HG03457 (cell line): ENCODE measurements around the gene OR1F1.
"Not testable (repeated sequence)": the region's sequence is repeated elsewhere in the genome, so short reads cannot be mapped to it uniquely, and the experiment has no call there.

ENCODE experiments used
- ATAC-seq: cut with Tn5 transposase; IDR thresholded peaks from one replicate; pipeline ENCODE4 v1.9.1; 2021; ENCODE audit warnings: moderate number of reproducible peaks; ENCODE audit not compliant: unreplicated experiment

Gene OR1F1

GRCh38 chr16:3171855-3172593 is 16.0 kb upstream of the OR1F1 start:
- ATAC-seq = no peak

- no peak for ATAC-seq
Measured at GRCh38 chr16:3173892-3174617, 13.9 kb upstream of the OR1F1 start.

GRCh38 chr16:3174618-3175148 is 13.3 kb upstream of the OR1F1 start:
- no peak for ATAC-seq

- ATAC-seq = no peak
Measured at GRCh38 chr16:3175157-3176093, 12.6 kb upstream of the OR1F1 start.

GRCh38 chr16:3179651-3180050 is 8.4 kb upstream of the OR1F1 start:
- no peak for ATAC-seq

GRCh38 chr16:3180445-3180878 is 7.5 kb upstream of the OR1F1 start:
- no peak for ATAC-seq

- ATAC-seq = not testable (repeated sequence)
Measured at GRCh38 chr16:3182293-3182607, 5.8 kb upstream of the OR1F1 start.

- no peak for ATAC-seq
Measured at GRCh38 chr16:3182608-3183444, 5.2 kb upstream of the OR1F1 start.

- ATAC-seq = no peak
Measured at GRCh38 chr16:3183445-3184139, 4.4 kb upstream of the OR1F1 start.

GRCh38 chr16:3186946-3187690 is 886 bp upstream of the OR1F1 start:
- ATAC-seq = no peak

- ATAC-seq = no peak
Measured at GRCh38 chr16:3188675-3188924, 596 bp downstream of the OR1F1 start.

- no peak for ATAC-seq
Measured at GRCh38 chr16:3188925-3189825, 1.2 kb downstream of the OR1F1 start.

- no peak for ATAC-seq
Measured at GRCh38 chr16:3189869-3190268, 1.9 kb downstream of the OR1F1 start.

GRCh38 chr16:3190949-3191353 is 2.9 kb downstream of the OR1F1 start:
- no peak for ATAC-seq

- ATAC-seq = no peak
Measured at GRCh38 chr16:3192476-3193019, 4.5 kb downstream of the OR1F1 start.

- no peak for ATAC-seq
Measured at GRCh38 chr16:3193221-3194212, 5.5 kb downstream of the OR1F1 start.

- no peak for ATAC-seq
Measured at GRCh38 chr16:3194792-3195191, 6.8 kb downstream of the OR1F1 start.
